Effector memory CD4-positive, alpha-beta T cell (primary cell): Measurements from ENCODE around the gene MMP15.

ENCODE experiments used
- DNase-seq, 3 donors: peaks; one replicate each; pipeline ENCODE4 v3.0.0-alpha.2; 2020
- H3K27ac ChIP-seq: 2 replicates; pipeline ENCODE4 v1.7.0; 2013; ENCODE audit warnings: mild to moderate bottlenecking, low read length, moderate library complexity; ENCODE audit not compliant: insufficient read depth, poor library complexity, severe bottlenecking
- H3K27me3 ChIP-seq: replicated peaks from 2 replicates; pipeline ENCODE4 v1.7.0; 2013; ENCODE audit warnings: mild to moderate bottlenecking, low read length; ENCODE audit not compliant: insufficient read depth, control insufficient read depth, poor library complexity, severe bottlenecking
- H3K36me3 ChIP-seq: 2 replicates; pipeline ENCODE4 v1.7.0; 2013; ENCODE audit warnings: mild to moderate bottlenecking, low read length, moderate library complexity; ENCODE audit not compliant: control insufficient read depth, insufficient read depth
- H3K4me1 ChIP-seq: 2 replicates; pipeline ENCODE4 v1.7.0; 2013; ENCODE audit warnings: low read length, mild to moderate bottlenecking; ENCODE audit not compliant: control insufficient read depth, insufficient read depth, poor library complexity, severe bottlenecking
- H3K4me3 ChIP-seq: 2 replicates; pipeline ENCODE4 v1.7.0; 2013; ENCODE audit warnings: low read length, low read depth, mild to moderate bottlenecking; ENCODE audit not compliant: insufficient read depth, poor library complexity, severe bottlenecking
- H3K9me3 ChIP-seq: 2 replicates; pipeline ENCODE4 v1.7.0; 2013; ENCODE audit warnings: mild to moderate bottlenecking, low read length, moderate library complexity; ENCODE audit not compliant: control insufficient read depth

Gene MMP15

DNA sequence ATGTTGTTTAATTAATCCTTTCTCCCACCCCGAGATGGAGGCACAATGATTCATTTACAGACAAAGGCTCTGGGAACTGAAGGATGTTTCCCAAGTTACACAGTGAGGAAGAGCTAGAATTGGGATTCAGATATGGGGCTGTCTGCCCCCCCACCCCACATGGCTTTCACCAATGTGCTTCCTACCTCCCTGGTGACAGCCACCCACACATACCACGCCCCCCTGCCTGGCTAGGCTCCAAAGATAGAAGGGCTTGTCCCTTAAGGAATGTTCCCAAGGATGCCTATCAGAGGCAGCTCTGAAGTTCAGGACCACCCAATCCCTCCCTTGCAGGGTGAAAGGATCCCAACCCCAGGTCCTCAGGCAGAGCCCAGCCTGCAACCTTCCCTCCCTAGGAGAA lies 70.7 kb downstream of the MMP15 start:
- DNase-seq: no peak
- H3K36me3 ChIP-seq: no peaks in the 10 kb centered on the region
- no peak overlapping the region for H3K4me3 ChIP-seq

More for the DNA sequence above, 70.7 kb downstream of the MMP15 start:
- Histone ChIP-seq H3K4me1 (no peaks in the 10 kb centered on the region), H3K9me3 (no peaks in the 10 kb centered on the region), H3K27ac (no peak overlapping the region), H3K27me3 (no peaks in the 10 kb centered on the region)
